ENCODE data around the gene SOST.

- TF ChIP-seq EZH2 (IDR thresholded peaks at IDR 0.05; ENCODE audit: borderline replicate concordance, insufficient read depth, low read depth, low read length, poor library complexity, severe bottlenecking) = no peak
- TF ChIP-seq CTCF (IDR thresholded peaks at IDR 0.05) = no peak
Observed at GRCh38 chr17:43759836-43760235, 1.2 kb upstream of the SOST start.

Measured in B cell (primary cell).